ENCODE results near the gene DCXR. TPM values are rescaled to one million over a fixed set of nuclear protein-coding genes. Genes with fewer than 3 reads are reported as not detected.
A peak's percentile ranks its signal among the peaks of the same experiment; 100 is the strongest.

DCXR gene
- total and polyA plus RNA-seq, 2 of the 13 experiments (the other 11 are each of a cell fraction or from before 2014, with no cell fraction given), result 287 to 311 TPM

GRCh38 chr17:81992306-81993102 lies 45.0 kb downstream of the DCXR start (continued):
- TF ChIP-seq SNAPC4 (CRISPR knock-in tag; IDR thresholded peaks at IDR 0.05), result peak; percentile 85
- peak; percentile 79 for TF ChIP-seq ZNF484 (CRISPR knock-in tag; IDR thresholded peaks at IDR 0.05; ENCODE audit: borderline replicate concordance, low read depth)
- TF ChIP-seq ARNT (IDR thresholded peaks at IDR 0.05), result no peak
- peak; percentile 97 for TF ChIP-seq ZNF788 (CRISPR knock-in tag; IDR thresholded peaks at IDR 0.05; ENCODE audit: borderline replicate concordance)
- no peak for TF ChIP-seq PHB2 (IDR thresholded peaks at IDR 0.05; ENCODE audit: partially characterized antibody)
- no peak for TF ChIP-seq ATAD3A (CRISPR knock-in tag; IDR thresholded peaks at IDR 0.05)
- TF ChIP-seq ZNF891 (CRISPR knock-in tag; IDR thresholded peaks at IDR 0.05), result peak; percentile 97
- no peak; the same call in 1 of the 2 replicates for TF ChIP-seq TOE1 (CRISPR knock-in tag; IDR thresholded peaks at IDR 0.05)
- peak; percentile 99 for TF ChIP-seq ZNF274 (CRISPR knock-in tag; IDR thresholded peaks at IDR 0.05)
- TF ChIP-seq SP5 (CRISPR knock-in tag; IDR thresholded peaks at IDR 0.05; ENCODE audit: borderline replicate concordance, low read depth), result peak; percentile 94
- peak; percentile 99 for TF ChIP-seq ZNF280B (CRISPR knock-in tag; IDR thresholded peaks at IDR 0.05; ENCODE audit: borderline replicate concordance)
- TF ChIP-seq ZBTB25 (CRISPR knock-in tag; IDR thresholded peaks at IDR 0.05), result peak; percentile 85
- TF ChIP-seq ZNF768 (CRISPR knock-in tag; IDR thresholded peaks at IDR 0.05), result no peak; the same call in none of the 2 replicates
- no peak; the same call in 1 of the 2 replicates for TF ChIP-seq ZNF335 (CRISPR knock-in tag; IDR thresholded peaks at IDR 0.05)
- TF ChIP-seq TFAP4 (IDR thresholded peaks at IDR 0.05; ENCODE audit: borderline replicate concordance, low read depth), result peak; percentile 76
- peak; percentile 14 for TF ChIP-seq RBAK (CRISPR knock-in tag; IDR thresholded peaks at IDR 0.05)
- peak; percentile 47; the same call in 1 of the 2 replicates for TF ChIP-seq ZNF44 (CRISPR knock-in tag; IDR thresholded peaks at IDR 0.05)
- no peak for TF ChIP-seq NFIC (IDR thresholded peaks at IDR 0.05; ENCODE audit: low read length)
- TF ChIP-seq MTF2 (CRISPR knock-in tag; IDR thresholded peaks at IDR 0.05; ENCODE audit: borderline replicate concordance), result no peak
- peak; percentile 76; the same call in 1 of the 2 replicates for TF ChIP-seq MYNN (CRISPR knock-in tag; IDR thresholded peaks at IDR 0.05; ENCODE audit: low read depth)
